Kidney (tissue), 14 donors: Measurements from ENCODE around the gene PFKP. TPM values are rescaled to one million over a fixed set of nuclear protein-coding genes. Genes with fewer than 3 reads are reported as not detected.

Experiments used
- DNase-seq, 5 donors: peaks; one replicate each; pipeline ENCODE4 v3.0.0-alpha.2; 2013 to 2020
- FAIRE-seq: peaks from 2 replicates; lab custom pipeline; 2012; peaks lifted over from hg19 to GRCh38; lab: Jason Lieb, UNC
- H3K27ac ChIP-seq, 2 donors: one replicate each; pipeline ENCODE4 v1.7.0; 2013; ENCODE audit warnings: low read depth in 2 of 2, low read length in 2 of 2, inconsistent platforms in 1 of 2
- H3K27me3 ChIP-seq: one replicate; pipeline ENCODE4 v1.7.1; 2013; ENCODE audit warnings: low read length, inconsistent platforms; ENCODE audit not compliant: control insufficient read depth, insufficient read depth
- H3K36me3 ChIP-seq, 3 donors: one replicate each; pipeline versions ENCODE4 v1.7.0 to v1.7.1; 2013; ENCODE audit warnings: low read length in 3 of 3, control low read depth in 1 of 3, inconsistent platforms in 1 of 3; ENCODE audit not compliant: insufficient read depth in 3 of 3, control insufficient read depth in 2 of 3
- H3K4me1 ChIP-seq, 3 donors: one replicate each; pipeline versions ENCODE4 v1.7.0 to v1.7.1; 2013; ENCODE audit warnings: low read length in 3 of 3, inconsistent platforms in 1 of 3, low read depth in 1 of 3; ENCODE audit not compliant: control insufficient read depth in 2 of 3, insufficient read depth in 2 of 3
- H3K4me3 ChIP-seq, 3 donors: one replicate each; pipeline versions ENCODE4 v1.7.0 to v1.8.1; 2013; ENCODE audit warnings: low read length in 3 of 3, control low read depth in 1 of 3, inconsistent platforms in 1 of 3
- H3K9ac ChIP-seq, 3 donors: one replicate each; pipeline versions ENCODE4 v1.7.0 to v1.7.1; 2013; ENCODE audit warnings: low read length in 3 of 3, control low read depth in 1 of 3, inconsistent platforms in 1 of 3
- H3K9me3 ChIP-seq, 3 donors: one replicate each; pipeline versions ENCODE4 v1.7.0 to v1.7.1; 2013; ENCODE audit warnings: low read length in 3 of 3, control low read depth in 1 of 3, inconsistent platforms in 1 of 3; ENCODE audit not compliant: control insufficient read depth in 2 of 3, insufficient read depth in 1 of 3
- intact Hi-C: fragments of 100-400 bp; cut with DNase I; formaldehyde crosslinking; loops from one replicate; pipeline ENCODE4 v1.11.1; 2022
- polyA plus RNA-seq: library from polyadenylated mRNA; stranded (reverse); fragments of 350-450 nt; fragmentation: Illumina TruSeq; extraction: RNeasy Lipid Tissue Mini Kit (QIAGEN cat#74804); gene quantifications from one replicate; pipeline ENCODE4 v1.2.3, GENCODE V29; 2014; ENCODE audit warnings: low read depth, low replicate concordance; ENCODE audit not compliant: insufficient read depth
- total RNA-seq: library from RNA; stranded (reverse); fragmentation: NEBNext Ultra II Directional; extraction: Animal tissue kit (Norgen Biotek cat#: 25700); gene quantifications from one replicate; pipeline ENCODE4 v1.2.1, GENCODE V29; 2021
- TF ChIP-seq, protein P1 (sequence below): IDR thresholded peaks from 3 replicates; pipeline ENCODE4 v1.5.1; 2012; ENCODE audit warnings: mild to moderate bottlenecking, moderate library complexity, borderline replicate concordance; ENCODE audit not compliant: insufficient read depth; ENCODE audit errors: extremely low read depth
- donor health status: control.
- donor health status: control.
- donor health status: control.
- donor health status: control.
- donor health status: control.
- donor health status: DM: yes; HTN: yes; CAD: no.
- donor health status: Normal renal cell carcinoma (clear cell type).

PFKP gene
- total and polyA plus RNA-seq, 2 donors from 2014 or later: 51.2 to 139 TPM

DNA sequence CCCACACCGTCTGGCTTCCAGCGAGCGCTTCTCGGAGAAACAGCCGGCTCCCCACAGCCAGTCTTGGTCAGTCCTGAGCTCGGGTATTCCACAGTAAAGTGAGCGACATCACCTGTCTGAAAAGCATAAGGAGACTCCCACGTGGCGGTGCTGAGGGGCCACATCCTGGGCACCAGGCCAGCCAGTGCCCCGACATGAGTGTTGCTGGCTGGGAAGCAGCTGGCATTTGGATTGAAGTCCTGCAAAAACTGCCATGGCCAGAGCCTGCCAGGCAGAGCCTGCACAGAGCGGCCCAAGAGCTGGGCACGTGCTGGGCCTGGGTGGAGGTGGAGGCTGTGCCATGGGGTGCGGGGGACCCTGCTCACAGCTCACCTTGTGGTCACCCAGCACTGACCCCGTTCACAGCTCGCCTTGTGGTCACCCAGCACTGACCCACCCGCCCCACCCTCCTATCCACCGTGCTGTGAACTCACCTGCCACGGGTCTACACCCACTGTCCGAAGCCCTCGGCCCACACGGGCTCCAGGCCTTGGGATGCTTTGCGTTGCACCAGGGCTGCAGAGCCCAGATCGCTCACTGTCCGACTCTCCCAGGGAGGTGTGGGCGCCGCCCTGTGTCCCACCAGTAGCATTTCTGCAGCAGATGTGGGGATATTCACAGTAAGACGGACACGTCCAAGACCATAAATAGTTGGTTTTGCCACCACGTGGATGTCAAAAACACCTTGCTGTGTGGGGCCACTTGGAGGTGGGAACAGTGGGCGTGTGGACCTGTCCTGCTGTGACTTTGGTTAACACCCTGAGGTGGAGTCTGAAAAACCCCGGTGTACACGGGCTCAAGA is 56.4 kb downstream of the PFKP start:
- no peak overlapping the region for H3K4me3 ChIP-seq
- no peak overlapping the region for H3K9ac ChIP-seq
- no peak overlapping the region for H3K27ac ChIP-seq
- TF ChIP-seq, protein P1, sequence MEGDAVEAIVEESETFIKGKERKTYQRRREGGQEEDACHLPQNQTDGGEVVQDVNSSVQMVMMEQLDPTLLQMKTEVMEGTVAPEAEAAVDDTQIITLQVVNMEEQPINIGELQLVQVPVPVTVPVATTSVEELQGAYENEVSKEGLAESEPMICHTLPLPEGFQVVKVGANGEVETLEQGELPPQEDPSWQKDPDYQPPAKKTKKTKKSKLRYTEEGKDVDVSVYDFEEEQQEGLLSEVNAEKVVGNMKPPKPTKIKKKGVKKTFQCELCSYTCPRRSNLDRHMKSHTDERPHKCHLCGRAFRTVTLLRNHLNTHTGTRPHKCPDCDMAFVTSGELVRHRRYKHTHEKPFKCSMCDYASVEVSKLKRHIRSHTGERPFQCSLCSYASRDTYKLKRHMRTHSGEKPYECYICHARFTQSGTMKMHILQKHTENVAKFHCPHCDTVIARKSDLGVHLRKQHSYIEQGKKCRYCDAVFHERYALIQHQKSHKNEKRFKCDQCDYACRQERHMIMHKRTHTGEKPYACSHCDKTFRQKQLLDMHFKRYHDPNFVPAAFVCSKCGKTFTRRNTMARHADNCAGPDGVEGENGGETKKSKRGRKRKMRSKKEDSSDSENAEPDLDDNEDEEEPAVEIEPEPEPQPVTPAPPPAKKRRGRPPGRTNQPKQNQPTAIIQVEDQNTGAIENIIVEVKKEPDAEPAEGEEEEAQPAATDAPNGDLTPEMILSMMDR: no peak
- FAIRE-seq: no peak
- H3K9me3 ChIP-seq: no peaks in the 10 kb centered on the region
- peaks cover 0 to 7% (median 0%) of the 10 kb centered on the region in 3 donors for H3K36me3 ChIP-seq
- H3K4me1 ChIP-seq: peaks cover 0 to 8% (median 4%) of the 10 kb centered on the region in 3 donors
- intact Hi-C loops: no loop called here
- H3K27me3 ChIP-seq: no peaks in the 10 kb centered on the region
- peak in 1 of 5 donors; percentile 52 for DNase-seq

DNA sequence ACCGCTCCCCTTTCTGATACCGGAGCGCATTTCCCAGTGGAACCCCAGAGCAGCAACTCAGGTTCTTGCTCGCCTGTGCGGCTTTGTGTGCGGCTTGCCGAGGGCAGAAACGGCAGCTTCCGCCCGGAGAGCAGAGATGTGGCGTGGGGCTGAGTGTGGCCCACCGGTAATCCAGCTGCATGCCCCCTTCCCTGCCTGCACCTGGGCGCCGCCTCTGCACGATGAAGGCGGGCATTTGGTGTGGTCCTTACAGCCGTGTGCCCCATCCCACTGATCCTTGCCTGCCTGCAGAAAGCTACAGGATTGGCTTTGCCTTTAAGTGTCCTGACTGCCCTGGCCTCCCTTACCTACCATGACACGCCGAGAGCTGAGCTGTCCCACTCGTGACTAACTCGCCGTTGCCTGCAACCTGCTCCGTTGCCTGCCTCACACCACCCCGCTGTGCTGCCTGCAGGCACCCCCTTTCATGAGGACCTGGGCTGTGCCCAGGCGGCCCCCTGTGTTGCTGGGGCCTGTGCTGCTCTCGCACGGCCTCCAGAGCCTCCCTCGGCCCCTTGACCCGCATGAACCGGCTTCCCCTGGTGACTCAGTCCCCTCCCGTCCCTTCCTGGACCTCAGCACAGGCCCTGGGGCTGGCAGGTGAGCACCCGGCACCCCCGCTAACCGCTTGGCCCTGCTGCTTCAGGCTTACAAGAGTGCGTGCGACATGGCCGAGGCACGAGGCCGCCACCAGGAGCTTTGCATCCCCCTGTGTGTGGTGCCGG is 57.2 kb downstream of the PFKP start:
- Histone ChIP-seq H3K9ac (no peak overlapping the region), H3K36me3 (peaks cover 0 to 7% (median 0%) of the 10 kb centered on the region in 3 donors), H3K4me3 (no peak overlapping the region), H3K27me3 (no peaks in the 10 kb centered on the region), H3K4me1 (peaks cover 0 to 8% (median 4%) of the 10 kb centered on the region in 3 donors), H3K9me3 (no peaks in the 10 kb centered on the region), H3K27ac (no peak overlapping the region)
- no peak for FAIRE-seq
- DNase-seq: peak in 1 of 5 donors; percentile 59
- TF ChIP-seq, protein P1: no peak
- intact Hi-C loops: no loop called here

DNA sequence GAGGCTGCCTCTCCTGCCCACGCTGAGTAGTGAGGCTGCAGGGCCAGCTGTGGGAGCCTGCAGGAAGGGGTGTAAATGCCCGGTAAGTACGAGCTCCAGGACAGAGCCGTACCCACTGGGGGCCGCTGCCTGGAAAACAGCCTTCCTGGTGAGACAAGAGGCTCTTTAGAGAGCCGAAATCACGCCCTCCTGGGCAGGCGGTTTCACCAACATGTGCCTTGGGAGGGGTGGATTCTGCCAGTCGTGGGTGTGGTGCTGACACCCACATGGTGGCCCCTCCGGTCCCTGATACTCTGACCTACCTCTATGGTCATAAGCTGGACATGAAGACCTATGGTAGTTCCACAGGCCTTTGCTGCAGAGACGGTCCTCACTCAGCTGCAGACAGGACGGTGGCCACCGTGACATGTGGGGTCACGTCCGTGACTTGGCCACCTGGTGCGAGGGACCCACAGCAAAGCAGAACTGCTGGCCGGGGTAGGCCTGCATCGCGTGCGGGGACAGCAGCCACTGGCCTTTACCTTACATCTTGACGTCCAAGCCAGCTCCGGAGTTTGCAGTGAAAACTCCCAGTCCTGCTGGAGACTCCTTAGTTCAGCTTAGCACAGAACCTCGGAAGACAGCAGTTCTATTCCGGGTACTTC is 58.3 kb downstream of the PFKP start:
- TF ChIP-seq, protein P1: no peak
- intact Hi-C loops: no loop called here
- Histone ChIP-seq H3K27ac (no peak overlapping the region), H3K36me3 (peaks cover 0 to 10% (median 0%) of the 10 kb centered on the region in 3 donors), H3K9ac (no peak overlapping the region), H3K4me1 (peaks cover 0 to 8% (median 4%) of the 10 kb centered on the region in 3 donors), H3K4me3 (no peak overlapping the region), H3K9me3 (no peaks in the 10 kb centered on the region), H3K27me3 (no peaks in the 10 kb centered on the region)
- DNase-seq (peak in 1 of 5 donors; percentile 47), FAIRE-seq (no peak)
